Neural progenitor cell (in vitro differentiated cells): ENCODE measurements around the gene TSPAN11. TPM values are rescaled to one million over a fixed set of nuclear protein-coding genes. Genes with fewer than 3 reads are reported as not detected.

ENCODE experiments used
- DNase-seq: peaks from one replicate; pipeline ENCODE4 v3.0.0-alpha.2; 2016; ENCODE audit warnings: low spot score
- H2AFZ ChIP-seq: fragments of 200-600 bp; sonication (generic); replicated peaks from 2 replicates; pipeline ENCODE4 v1.6.1; 2016; ENCODE audit warnings: antibody characterized with exemption
- H3F3A ChIP-seq: fragments of 200-600 bp; sonication (generic); 2 replicates; pipeline ENCODE4 v1.6.1; 2016; ENCODE audit warnings: antibody characterized with exemption, low read depth
- H3K27ac ChIP-seq: fragments of 200-600 bp; sonication (generic); 2 replicates; pipeline ENCODE4 v1.5.1; 2016; ENCODE audit warnings: mild to moderate bottlenecking
- H3K27me3 ChIP-seq: fragments of 200-600 bp; sonication (generic); 2 replicates; pipeline ENCODE4 v1.6.1; 2016; ENCODE audit warnings: mild to moderate bottlenecking, moderate library complexity
- H3K36me3 ChIP-seq: fragments of 200-600 bp; sonication (generic); 2 replicates; pipeline ENCODE4 v1.5.1; 2016
- H3K4me1 ChIP-seq: fragments of 200-600 bp; sonication (generic); 2 replicates; pipeline ENCODE4 v1.6.1; 2016; ENCODE audit warnings: mixed run types
- H3K4me2 ChIP-seq: fragments of 200-600 bp; sonication (generic); 2 replicates; pipeline ENCODE4 v1.6.1; 2016
- H3K4me3 ChIP-seq: fragments of 200-600 bp; sonication (generic); 2 replicates; pipeline ENCODE4 v1.5.1; 2016
- H3K79me2 ChIP-seq: fragments of 200-600 bp; sonication (generic); 2 replicates; pipeline ENCODE4 v1.6.1; 2016; ENCODE audit warnings: low read depth
- H3K9ac ChIP-seq: fragments of 200-600 bp; sonication (generic); 2 replicates; pipeline ENCODE4 v1.6.1; 2016
- H3K9me3 ChIP-seq: fragments of 200-600 bp; sonication (generic); 2 replicates; pipeline ENCODE4 v1.5.1; 2016; ENCODE audit warnings: low read depth
- H4K20me1 ChIP-seq: fragments of 200-600 bp; sonication (generic); 2 replicates; pipeline ENCODE4 v1.6.1; 2016; ENCODE audit warnings: low read depth
- H3K27ac Mint-ChIP-seq: 3 replicates; pipeline ENCODE4 v1.8.0; 2021; ENCODE audit warnings: mixed read lengths
- H3K27me3 Mint-ChIP-seq: 2 replicates; pipeline ENCODE4 v1.8.0; 2022; ENCODE audit warnings: low read depth, mild to moderate bottlenecking, inconsistent platforms, moderate library complexity, mixed read lengths; ENCODE audit not compliant: insufficient read depth
- H3K36me3 Mint-ChIP-seq: 3 replicates; pipeline ENCODE4 v1.8.0; 2021; ENCODE audit warnings: mixed read lengths
- H3K4me1 Mint-ChIP-seq: 3 replicates; pipeline ENCODE4 v1.8.0; 2021; ENCODE audit warnings: mixed read lengths
- H3K4me3 Mint-ChIP-seq: 3 replicates; pipeline ENCODE4 v1.8.0; 2021; ENCODE audit warnings: mild to moderate bottlenecking, moderate library complexity, mixed read lengths
- H3K9me3 Mint-ChIP-seq: 3 replicates; pipeline ENCODE4 v1.8.0; 2020; ENCODE audit warnings: mixed read lengths
- CTCF ChIP-seq: fragments of 200-600 bp; sonication (generic); IDR thresholded peaks from 2 replicates; pipeline ENCODE4 v1.5.1; 2017; ENCODE audit warnings: antibody characterized with exemption, mild to moderate bottlenecking
- EZH2 ChIP-seq: fragments of 200-600 bp; sonication (generic); IDR thresholded peaks from 2 replicates; pipeline ENCODE4 v1.6.1; 2017; ENCODE audit warnings: antibody characterized with exemption, mild to moderate bottlenecking, moderate library complexity
- EZH2phosphoT487 ChIP-seq: fragments of 200-600 bp; sonication (generic); IDR thresholded peaks from 2 replicates; pipeline ENCODE4 v1.6.1; 2017; ENCODE audit warnings: antibody characterized with exemption
- total RNA-seq: library from RNA; depleted of rRNA; stranded (reverse); fragments of >200 nt; gene quantifications from 2 replicates; pipeline ENCODE4 v1.2.3, GENCODE V29; 2015; ENCODE audit warnings: low replicate concordance

The TSPAN11 gene
- total RNA-seq, 1 donor from 2014 or later = 7.4 TPM

- Histone ChIP-seq H4K20me1 (no peaks in the 10 kb centered on the region), H3K79me2 (no peaks in the 10 kb centered on the region), H3K27ac (no peak overlapping the region), H3K4me1 (peaks cover 3% of the 10 kb centered on the region), H3K4me2 (no peak overlapping the region), H2AFZ (no peak overlapping the region), H3K4me3 (no peak overlapping the region), H3K27me3 (no peaks in the 10 kb centered on the region), H3K9ac (no peak overlapping the region), H3K36me3 (no peaks in the 10 kb centered on the region), H3K9me3 (no peaks in the 10 kb centered on the region), H3F3A (no peaks in the 10 kb centered on the region)
- H3K27ac Mint-ChIP-seq = no peak overlapping the region
- peaks cover 20% of the 10 kb centered on the region for H3K4me1 Mint-ChIP-seq
- H3K9me3 Mint-ChIP-seq = peaks cover 4% of the 10 kb centered on the region
- H3K4me3 Mint-ChIP-seq = no peak overlapping the region
- DNase-seq = no peak
- H3K27me3 Mint-ChIP-seq = no peaks in the 10 kb centered on the region
- H3K36me3 Mint-ChIP-seq = peaks cover 11% of the 10 kb centered on the region
- no peak for TF ChIP-seq EZH2phosphoT487
- no peak for TF ChIP-seq CTCF
- TF ChIP-seq EZH2 = no peak
These were observed 41.7 kb downstream of the TSPAN11 start for GRCh38 chr12:30968211-30968610.

GRCh38 chr12:30969006-30969405, 42.5 kb downstream of the TSPAN11 start:
- Histone ChIP-seq H3K27ac (no peak overlapping the region), H3F3A (no peaks in the 10 kb centered on the region), H4K20me1 (no peaks in the 10 kb centered on the region), H3K9ac (no peak overlapping the region), H3K4me2 (no peak overlapping the region), H2AFZ (no peak overlapping the region), H3K79me2 (no peaks in the 10 kb centered on the region), H3K36me3 (no peaks in the 10 kb centered on the region), H3K9me3 (no peaks in the 10 kb centered on the region), H3K4me1 (peaks cover 3% of the 10 kb centered on the region), H3K4me3 (no peak overlapping the region), H3K27me3 (no peaks in the 10 kb centered on the region)
- Mint-ChIP-seq H3K36me3 (peaks cover 11% of the 10 kb centered on the region), H3K27ac (no peak overlapping the region), H3K4me1 (peaks cover 20% of the 10 kb centered on the region), H3K9me3 (peaks cover 4% of the 10 kb centered on the region), H3K27me3 (no peaks in the 10 kb centered on the region), H3K4me3 (no peak overlapping the region)
- TF ChIP-seq CTCF (no peak), EZH2phosphoT487 (no peak), EZH2 (no peak)
- no peak for DNase-seq

GRCh38 chr12:30969606-30970395, 43.3 kb downstream of the TSPAN11 start:
- TF ChIP-seq EZH2phosphoT487 (no peak), CTCF (no peak)
- Histone ChIP-seq H3K4me1 (peaks cover 3% of the 10 kb centered on the region), H2AFZ (no peak overlapping the region), H3K36me3 (no peaks in the 10 kb centered on the region), H3K27ac (no peak overlapping the region), H3K79me2 (no peaks in the 10 kb centered on the region), H3K9me3 (no peaks in the 10 kb centered on the region), H3K4me3 (no peak overlapping the region), H4K20me1 (no peaks in the 10 kb centered on the region), H3F3A (no peaks in the 10 kb centered on the region), H3K4me2 (no peak overlapping the region), H3K27me3 (no peaks in the 10 kb centered on the region), H3K9ac (no peak overlapping the region)
- Mint-ChIP-seq H3K4me1 (peaks cover 20% of the 10 kb centered on the region), H3K4me3 (peak overlapping the region; percentile 52), H3K27me3 (no peaks in the 10 kb centered on the region), H3K36me3 (peaks cover 11% of the 10 kb centered on the region), H3K27ac (peak overlapping the region; percentile 89), H3K9me3 (peaks cover 4% of the 10 kb centered on the region)
- DNase-seq = no peak
